Ectodermal cell (in vitro differentiated cells): ENCODE results near the gene HSFX3. TPM values are rescaled to one million over a fixed set of nuclear protein-coding genes. Genes with fewer than 3 reads are reported as not detected.
"Not testable (repeated sequence)": the region's sequence is repeated elsewhere in the genome, so short reads cannot be mapped to it uniquely, and the experiment has no call there.

ENCODE experiments used
- H3K27ac ChIP-seq: 2 replicates; pipeline ENCODE4 v1.7.0; 2013; ENCODE audit warnings: mild to moderate bottlenecking, low read depth, low read length; ENCODE audit not compliant: insufficient read depth, poor library complexity, severe bottlenecking
- H3K27me3 ChIP-seq: 2 replicates; pipeline ENCODE4 v1.7.0; 2013; ENCODE audit warnings: mild to moderate bottlenecking, low read length; ENCODE audit not compliant: insufficient read depth, control insufficient read depth, poor library complexity, severe bottlenecking
- H3K36me3 ChIP-seq: one replicate; pipeline ENCODE4 v1.7.0; 2013; ENCODE audit warnings: low read length; ENCODE audit not compliant: control insufficient read depth, insufficient read depth
- H3K4me1 ChIP-seq: one replicate; pipeline ENCODE4 v1.7.0; 2013; ENCODE audit warnings: low read length; ENCODE audit not compliant: control insufficient read depth, insufficient read depth
- H3K4me3 ChIP-seq: 2 replicates; pipeline ENCODE4 v1.7.0; 2013; ENCODE audit warnings: low read depth, low read length, control low read depth; ENCODE audit not compliant: insufficient read depth
- H3K9me3 ChIP-seq: 2 replicates; pipeline ENCODE4 v1.7.0; 2013; ENCODE audit warnings: mild to moderate bottlenecking, low read length, moderate library complexity; ENCODE audit not compliant: control insufficient read depth
- WGBS, 2 experiments: methylation state at CpG; one replicate each; pipeline ENCODE4 v1.1.7; 2013; ENCODE audit warnings: missing lambda C conversion rate in 2 of 2; 5-methylcytosine and 5-hydroxymethylcytosine counted together
- polyA plus RNA-seq, 4 experiments: library from polyadenylated mRNA; stranded (reverse); fragments of 50-300 nt; gene quantifications; one replicate each; pipeline ENCODE4 v1.2.3, GENCODE V29; 2013

The HSFX3 gene
- not detected for polyA plus RNA-seq (2013, experiment 1 of 4)
- not detected for polyA plus RNA-seq (2013, experiment 2 of 4)
- not detected for polyA plus RNA-seq (2013, experiment 3 of 4)
- polyA plus RNA-seq (2013, experiment 4 of 4) = not detected

- H3K4me1 ChIP-seq, H3K27me3 ChIP-seq, H3K27ac ChIP-seq, H3K36me3 ChIP-seq, H3K4me3 ChIP-seq, H3K9me3 ChIP-seq: not testable (repeated sequence)
- no CpG with 5 or more reads among the region's 6 CpGs for WGBS, 2 experiments
Observed at GRCh38 chrX:149549701-149550100, at the start of gene HSFX3. TSS of gene HSFX3 (minus strand) at chrX:149549924. CDS start at chrX:149549852, 72 bp downstream.

GRCh38 chrX:149598603-149599002 is 48.9 kb upstream of the HSFX3 start:
- 40 to 42% methylated on average over 2 to 3 of the region's 11 CpGs for WGBS, 2 experiments

GRCh38 chrX:149595943-149596342 is 46.2 kb upstream of the HSFX3 start:
- H3K27ac ChIP-seq, H3K36me3 ChIP-seq, H3K4me3 ChIP-seq, H3K9me3 ChIP-seq, H3K27me3 ChIP-seq, H3K4me1 ChIP-seq: not testable (repeated sequence)
- WGBS, 2 experiments = no CpG with 5 or more reads among the region's 7 CpGs

More at GRCh38 chrX:149598603-149599002, 48.9 kb upstream of the HSFX3 start:
- not testable (repeated sequence) for H3K36me3 ChIP-seq, H3K4me3 ChIP-seq, H3K9me3 ChIP-seq, H3K4me1 ChIP-seq, H3K27ac ChIP-seq, H3K27me3 ChIP-seq

- not testable (repeated sequence) for H3K27ac ChIP-seq, H3K9me3 ChIP-seq, H3K36me3 ChIP-seq, H3K4me1 ChIP-seq, H3K4me3 ChIP-seq, H3K27me3 ChIP-seq
- WGBS, 2 experiments = no CpG with 5 or more reads among the region's 17 CpGs
Observed at GRCh38 chrX:149595214-149595613, 45.5 kb upstream of the HSFX3 start, which contains the start of gene HSFX2. TSS of gene HSFX2 (minus strand) at chrX:149595314. CDS start at chrX:149594700, 614 bp downstream.

GRCh38 chrX:149590993-149591392 is 41.3 kb upstream of the HSFX3 start:
- H3K27me3 ChIP-seq, H3K27ac ChIP-seq, H3K9me3 ChIP-seq, H3K4me3 ChIP-seq, H3K4me1 ChIP-seq, H3K36me3 ChIP-seq: not testable (repeated sequence)
- WGBS, 2 experiments = no CpG with 5 or more reads among the region's 7 CpGs

- H3K4me1 ChIP-seq, H3K27ac ChIP-seq, H3K36me3 ChIP-seq, H3K27me3 ChIP-seq, H3K4me3 ChIP-seq, H3K9me3 ChIP-seq: not testable (repeated sequence)
- WGBS, 2 experiments = no CpG with 5 or more reads among the region's 12 CpGs
Observed at GRCh38 chrX:149587359-149587758, 37.6 kb upstream of the HSFX3 start, which contains the start of gene MAGEA9B. TSS of gene MAGEA9B (minus strand) at chrX:149587459. CDS start at chrX:149583179, 4,280 bp downstream.

GRCh38 chrX:149585631-149586030 is 35.9 kb upstream of the HSFX3 start:
- H3K9me3 ChIP-seq, H3K4me1 ChIP-seq: not testable (repeated sequence)
- WGBS, 2 experiments = 93% methylated on average over 3 of the region's 17 CpGs; no CpG with 5 or more reads in 1 of the 2 experiments

GRCh38 chrX:149573456-149573855 is 23.7 kb upstream of the HSFX3 start:
- H3K36me3 ChIP-seq, H3K27me3 ChIP-seq, H3K27ac ChIP-seq, H3K4me1 ChIP-seq, H3K4me3 ChIP-seq, H3K9me3 ChIP-seq: not testable (repeated sequence)
- no CpG with 5 or more reads among the region's 1 CpG for WGBS, 2 experiments

More at GRCh38 chrX:149585631-149586030, 35.9 kb upstream of the HSFX3 start:
- not testable (repeated sequence) for H3K4me3 ChIP-seq, H3K27me3 ChIP-seq, H3K27ac ChIP-seq, H3K36me3 ChIP-seq

- Histone ChIP-seq H3K27me3 (no peaks in the 10 kb centered on the region), H3K4me1 (peaks cover 4% of the 10 kb centered on the region), H3K36me3 (no peaks in the 10 kb centered on the region), H3K4me3 (no peak overlapping the region), H3K9me3 (no peaks in the 10 kb centered on the region), H3K27ac (no peak overlapping the region)
- 71 to 88% methylated on average over 1 of the region's 1 CpG for WGBS, 2 experiments
Observed at GRCh38 chrX:149572743-149573142, 23.0 kb upstream of the HSFX3 start.

GRCh38 chrX:149571770-149572169 is 22.0 kb upstream of the HSFX3 start:
- Histone ChIP-seq H3K4me1 (peaks cover 4% of the 10 kb centered on the region), H3K9me3 (no peaks in the 10 kb centered on the region), H3K27me3 (no peaks in the 10 kb centered on the region), H3K4me3 (no peak overlapping the region), H3K36me3 (no peaks in the 10 kb centered on the region), H3K27ac (no peak overlapping the region)
- WGBS, 2 experiments = 92% methylated on average over 7 of the region's 7 CpGs

- H3K27ac ChIP-seq = no peak overlapping the region
- H3K4me1 ChIP-seq = peaks cover 4% of the 10 kb centered on the region
- no peaks in the 10 kb centered on the region for H3K27me3 ChIP-seq
- H3K4me3 ChIP-seq = no peak overlapping the region
- WGBS, 2 experiments = 85% methylated on average over 6 of the region's 6 CpGs
- H3K9me3 ChIP-seq = no peaks in the 10 kb centered on the region
- no peaks in the 10 kb centered on the region for H3K36me3 ChIP-seq
Observed at GRCh38 chrX:149570668-149571067, 20.9 kb upstream of the HSFX3 start.
